NCI-H446 treated with DMSO at 0.1 percent for 48 hours (cell line): ENCODE measurements around the gene THNSL1.
"Not testable (repeated sequence)": the region's sequence is repeated elsewhere in the genome, so short reads cannot be mapped to it uniquely, and the experiment has no call there.

Source experiments
- DNase-seq: peaks from one replicate; lab custom pipeline; 2025; lab: John Stamatoyannopoulos, UW

The THNSL1 gene

GRCh38 chr10:25016376-25017153 lies at the start of gene THNSL1:
TSS of gene THNSL1 (plus strand) at chr10:25016612. CDS start at chr10:25023224, 6,612 bp downstream.
- peak; percentile 96 for DNase-seq

GRCh38 chr10:24966962-24967481 lies 49.4 kb upstream of the THNSL1 start:
- no peak for DNase-seq

- DNase-seq = no peak
These were observed 48.1 kb upstream of the THNSL1 start for GRCh38 chr10:24968349-24968748.

- not testable (repeated sequence) for DNase-seq
These were observed 47.5 kb upstream of the THNSL1 start for GRCh38 chr10:24968951-24969350.

- DNase-seq = no peak
These were observed 46.6 kb upstream of the THNSL1 start for GRCh38 chr10:24969841-24970281.

GRCh38 chr10:24971374-24971773 lies 45.0 kb upstream of the THNSL1 start:
- no peak for DNase-seq

GRCh38 chr10:24973163-24973562 lies 43.2 kb upstream of the THNSL1 start:
- no peak for DNase-seq

GRCh38 chr10:24974976-24975375 lies 41.4 kb upstream of the THNSL1 start:
- peak; percentile 18 for DNase-seq

- DNase-seq = no peak
These were observed 36.7 kb upstream of the THNSL1 start for GRCh38 chr10:24979685-24980084.

GRCh38 chr10:24981161-24981710 lies 35.2 kb upstream of the THNSL1 start:
- DNase-seq = no peak

- no peak for DNase-seq
These were observed 33.9 kb upstream of the THNSL1 start for GRCh38 chr10:24982319-24983112.

GRCh38 chr10:24983130-24983529 lies 33.3 kb upstream of the THNSL1 start:
- no peak for DNase-seq

- no peak for DNase-seq
These were observed 32.5 kb upstream of the THNSL1 start for GRCh38 chr10:24983946-24984345.

GRCh38 chr10:24984906-24985305 lies 31.5 kb upstream of the THNSL1 start:
- peak; percentile 31 for DNase-seq

- DNase-seq = no peak
These were observed 27.4 kb upstream of the THNSL1 start for GRCh38 chr10:24988831-24989640.

GRCh38 chr10:24989867-24990266 lies 26.5 kb upstream of the THNSL1 start:
- DNase-seq = peak; percentile 19

GRCh38 chr10:24991298-24991697 lies 25.1 kb upstream of the THNSL1 start:
- DNase-seq = no peak

- DNase-seq = no peak
These were observed 23.8 kb upstream of the THNSL1 start for GRCh38 chr10:24992512-24993133.

- no peak for DNase-seq
These were observed 23.0 kb upstream of the THNSL1 start for GRCh38 chr10:24993237-24993958.

- peak; percentile 2 for DNase-seq
These were observed 21.3 kb upstream of the THNSL1 start for GRCh38 chr10:24995072-24995471.

- no peak for DNase-seq
These were observed 18.4 kb upstream of the THNSL1 start for GRCh38 chr10:24998044-24998443.
